ENCODE measurements around the gene RFC4.

The RFC4 gene

GRCh38 chr3:186786922-186787321, 19.4 kb downstream of the RFC4 start:
- DNase-seq (ENCODE audit: low spot score), result no peak

GRCh38 chr3:186785495-186786018, 20.7 kb downstream of the RFC4 start:
- DNase-seq (ENCODE audit: low spot score), result no peak

- no peak for DNase-seq (ENCODE audit: low spot score)
Measured at GRCh38 chr3:186784820-186785494, 21.3 kb downstream of the RFC4 start.

- DNase-seq (ENCODE audit: low spot score), result peak; percentile 85
Measured at GRCh38 chr3:186783731-186784515, 22.4 kb downstream of the RFC4 start.

- peak; percentile 94 for DNase-seq (ENCODE audit: low spot score)
Measured at GRCh38 chr3:186783058-186783730, 23.1 kb downstream of the RFC4 start, which contains the start of gene EIF4A2. TSS of gene EIF4A2 (plus strand) at chr3:186783577. CDS start at chr3:186783611, 34 bp downstream.

DNA sequence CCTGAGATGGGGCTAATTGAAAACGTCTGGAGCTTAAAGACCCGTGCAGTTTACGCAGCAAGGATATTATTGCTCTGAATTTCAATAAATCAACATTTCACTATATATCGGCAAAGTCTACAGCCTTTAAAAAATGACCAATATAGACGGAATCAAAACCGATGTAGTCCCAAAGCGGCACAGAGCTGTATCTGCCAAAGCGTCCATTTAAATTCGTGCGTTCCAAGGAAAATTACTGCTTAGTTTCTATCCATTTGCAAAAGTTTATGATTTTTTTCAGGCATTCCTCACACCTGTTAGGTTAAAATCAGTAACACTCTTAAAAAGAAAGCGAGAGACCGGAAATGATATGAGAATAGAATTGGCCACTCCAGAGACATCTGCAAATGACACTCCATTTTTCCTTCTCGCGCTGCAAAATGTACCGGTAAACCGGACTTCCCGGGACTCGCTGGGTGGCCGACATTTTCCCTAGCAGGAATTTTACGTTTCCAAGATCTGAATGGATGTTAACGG, 23.7 kb downstream of the RFC4 start:
- no peak for DNase-seq (ENCODE audit: low spot score)

DNA sequence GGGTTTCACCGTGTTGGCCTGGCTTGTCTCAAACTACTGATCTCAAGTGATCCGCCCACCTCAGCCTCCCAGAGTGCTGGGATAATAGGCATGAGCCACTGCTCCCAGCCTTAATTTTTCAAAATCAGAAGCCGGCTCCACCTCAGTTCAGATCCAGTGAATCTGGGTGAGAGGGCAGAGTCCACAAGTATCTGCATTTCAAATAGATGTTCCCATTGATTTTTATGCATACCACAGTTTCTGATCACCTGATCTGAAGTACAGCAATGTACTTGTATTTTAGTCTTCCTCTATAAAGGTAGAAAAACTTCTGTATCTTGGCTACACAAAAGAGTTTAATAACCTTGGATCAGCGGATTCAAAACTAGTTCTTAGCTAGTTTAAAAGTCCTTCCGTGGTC, 27.1 kb downstream of the RFC4 start:
- DNase-seq (ENCODE audit: low spot score), result no peak

DNA sequence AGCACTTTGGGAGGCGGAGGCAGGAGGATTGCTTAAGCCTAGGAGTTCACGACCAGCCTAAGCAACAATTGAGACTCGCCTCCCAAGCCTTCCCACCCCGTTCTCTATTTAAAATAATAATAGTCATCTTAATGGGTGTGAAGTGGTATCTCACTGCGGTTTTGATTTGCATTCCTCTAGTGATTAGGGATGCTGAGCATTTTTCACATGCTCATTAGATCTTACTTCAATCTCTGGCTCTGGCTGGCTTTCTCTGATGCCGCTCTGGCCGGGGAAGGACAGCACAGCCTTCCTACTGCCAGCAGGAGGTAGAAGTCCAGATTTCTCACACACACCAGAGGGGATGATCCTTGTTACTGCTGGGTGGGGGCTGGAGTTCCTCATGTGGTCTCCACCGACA, 30.3 kb downstream of the RFC4 start:
- DNase-seq (ENCODE audit: low spot score), result peak; percentile 51

DNA sequence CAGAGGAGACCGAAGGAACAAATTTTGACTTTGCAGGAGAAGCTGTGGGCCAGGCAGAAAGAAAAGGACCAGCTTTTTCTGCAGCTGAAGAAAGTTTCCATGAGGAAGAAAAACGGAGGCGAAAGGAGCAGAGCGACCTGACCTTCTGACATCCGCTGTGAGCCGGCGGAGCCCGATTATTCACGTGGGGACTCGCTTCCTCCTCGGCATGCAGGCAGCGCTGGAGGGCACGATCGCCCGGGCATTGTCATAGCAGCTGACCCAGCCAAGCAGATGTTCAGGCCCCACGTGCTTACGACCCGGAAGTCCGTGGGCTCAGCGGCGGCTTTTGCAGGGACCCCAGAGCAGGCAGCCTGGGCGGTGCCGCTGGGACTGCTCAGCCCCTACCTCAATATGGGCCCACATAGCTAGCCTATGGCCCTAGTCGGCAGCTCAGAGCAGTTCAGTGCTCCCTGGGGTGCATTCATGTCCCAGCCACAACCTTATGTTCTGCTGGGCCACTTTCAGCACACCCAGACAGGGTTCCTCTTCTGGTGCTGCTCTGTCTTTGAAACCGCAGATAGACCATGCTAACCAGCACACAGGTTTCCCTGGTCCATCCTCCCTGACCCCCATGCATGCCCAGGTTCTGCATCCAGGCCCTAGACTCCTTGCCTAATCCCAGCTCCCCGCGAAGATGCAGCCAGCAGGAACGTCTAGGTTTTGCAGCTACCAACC, 33.4 kb downstream of the RFC4 start:
- DNase-seq (ENCODE audit: low spot score), result peak; percentile 71

DNA sequence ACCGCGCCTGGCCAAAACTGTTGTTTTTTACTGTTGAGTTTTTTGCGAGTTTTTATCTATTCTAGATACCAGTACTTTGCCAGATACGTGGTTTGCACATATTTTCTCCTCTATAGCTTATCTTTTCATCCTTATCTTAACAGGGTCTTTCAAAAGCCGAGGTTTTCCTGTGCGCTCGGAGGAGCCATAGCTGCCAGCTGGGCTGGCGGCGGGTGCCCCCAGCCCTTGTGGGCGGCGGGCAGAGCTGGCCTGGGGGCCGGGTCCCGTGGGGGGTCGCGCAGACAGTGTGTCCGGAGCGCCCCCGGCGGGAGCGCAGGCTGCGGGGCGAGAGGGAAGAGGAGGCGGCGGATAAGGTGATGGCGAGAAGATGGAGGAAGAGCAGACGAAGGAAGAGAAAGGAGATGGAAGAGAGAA, 34.0 kb downstream of the RFC4 start:
- no peak for DNase-seq (ENCODE audit: low spot score)

DNA sequence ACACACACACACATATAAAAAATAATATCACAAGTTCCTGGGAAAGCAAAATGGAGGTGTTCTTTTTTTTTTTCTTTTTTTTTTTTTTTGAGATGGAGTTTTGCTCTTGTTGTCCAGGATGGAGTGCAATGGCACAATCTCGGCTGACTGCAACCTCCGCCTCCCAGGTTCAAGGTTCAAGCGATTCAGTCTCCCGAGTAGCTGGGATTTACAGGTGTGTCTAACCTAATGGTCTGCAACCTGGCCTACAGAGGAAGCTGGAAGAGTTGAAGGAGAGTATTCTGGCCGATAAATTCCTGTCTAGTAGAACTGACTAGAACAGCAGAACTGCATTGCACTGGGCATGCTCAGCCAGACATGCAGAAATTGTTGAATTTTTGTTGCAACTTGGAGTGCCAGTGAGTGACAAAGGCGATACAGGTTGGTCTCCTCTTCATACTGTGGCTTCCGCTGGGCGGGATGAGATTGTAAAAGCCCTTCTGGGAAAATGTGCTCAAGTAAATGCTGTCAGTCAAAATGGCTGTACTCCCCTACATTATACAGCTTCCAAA, 45.3 kb downstream of the RFC4 start:
- DNase-seq (ENCODE audit: low spot score), result no peak

DNA sequence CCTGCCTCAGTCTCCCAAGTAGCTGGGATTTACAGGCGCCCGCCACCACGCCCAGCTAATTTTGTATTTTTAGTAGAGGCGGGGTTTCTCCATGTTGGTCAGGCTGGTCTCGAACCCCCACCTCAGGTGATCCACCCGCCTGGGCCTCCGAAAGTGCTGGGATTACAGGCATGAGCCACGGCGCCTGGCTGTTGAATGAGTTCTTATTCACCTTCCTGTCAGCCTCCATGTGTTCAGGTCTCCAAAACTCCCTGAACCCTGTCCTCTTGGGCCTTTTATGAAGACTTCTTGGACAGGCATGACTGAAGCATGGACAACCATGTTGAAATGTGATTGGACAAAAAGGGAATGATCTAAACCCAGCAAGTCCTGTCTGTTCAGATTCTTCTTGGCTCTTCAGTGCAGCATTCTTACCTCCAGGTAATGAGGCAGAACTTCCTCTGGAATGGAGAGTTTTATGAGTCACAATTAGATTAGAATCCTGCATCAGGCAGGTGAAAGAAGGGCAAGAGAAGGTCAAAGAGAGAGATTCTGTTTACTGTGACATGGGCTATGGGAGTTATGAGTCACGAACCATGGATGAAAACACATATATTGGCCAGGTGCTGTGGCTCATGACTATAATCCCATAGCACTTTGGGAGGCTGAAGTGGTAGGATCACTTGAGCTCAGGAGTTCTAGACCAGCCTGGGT, 46.0 kb downstream of the RFC4 start:
- DNase-seq (ENCODE audit: low spot score), result no peak

- DNase-seq (ENCODE audit: low spot score), result no peak
Measured at GRCh38 chr3:186759231-186759930, 46.9 kb downstream of the RFC4 start.

GRCh38 chr3:186757686-186758220, 48.5 kb downstream of the RFC4 start:
- no peak for DNase-seq (ENCODE audit: low spot score)

- DNase-seq (ENCODE audit: low spot score), result no peak
Measured at GRCh38 chr3:186757214-186757613, 49.1 kb downstream of the RFC4 start.

DNA sequence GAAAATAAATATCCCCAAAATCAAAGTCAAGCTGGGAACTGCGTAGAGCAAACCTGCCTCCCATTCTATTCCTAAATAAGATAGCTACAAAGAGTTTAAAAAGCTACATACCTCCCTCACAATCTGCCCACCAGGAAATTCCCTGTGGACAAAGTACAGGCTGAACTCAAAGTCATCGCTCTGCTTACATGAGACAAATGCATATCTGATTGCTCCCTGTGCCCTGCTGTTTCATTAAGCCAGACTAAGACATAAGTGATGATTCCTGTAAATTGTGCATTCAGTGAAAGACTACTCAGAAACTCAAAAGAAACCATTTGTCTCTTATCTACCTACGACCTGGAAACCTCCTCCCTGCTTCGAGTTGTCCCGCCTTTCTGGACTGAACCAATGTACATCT, 51.4 kb downstream of the RFC4 start:
- no peak for DNase-seq (ENCODE audit: low spot score)

GRCh38 chr3:186754006-186754405, 52.3 kb downstream of the RFC4 start:
- no peak for DNase-seq (ENCODE audit: low spot score)

- no peak for DNase-seq (ENCODE audit: low spot score)
Measured at GRCh38 chr3:186751480-186751879, 54.8 kb downstream of the RFC4 start.

DNA sequence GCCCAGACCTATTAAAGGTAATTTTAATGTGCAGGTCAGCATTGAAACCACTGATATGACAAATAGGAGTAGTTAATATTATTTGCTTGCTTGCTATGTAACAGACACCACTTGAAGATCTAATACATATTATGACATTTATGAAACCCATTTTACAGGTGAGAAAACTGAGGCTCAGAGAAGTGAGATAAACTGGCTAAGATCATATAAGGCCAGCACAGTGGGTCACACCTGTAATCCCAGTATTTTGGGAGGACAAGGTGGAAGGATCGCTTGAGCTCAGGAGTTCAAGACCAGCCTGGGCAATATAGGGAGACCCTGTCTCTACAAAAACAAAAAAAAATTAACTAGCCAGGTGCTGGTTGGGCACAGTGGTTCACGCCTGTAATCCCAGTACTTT, 56.0 kb downstream of the RFC4 start:
- DNase-seq (ENCODE audit: low spot score), result no peak

DNA sequence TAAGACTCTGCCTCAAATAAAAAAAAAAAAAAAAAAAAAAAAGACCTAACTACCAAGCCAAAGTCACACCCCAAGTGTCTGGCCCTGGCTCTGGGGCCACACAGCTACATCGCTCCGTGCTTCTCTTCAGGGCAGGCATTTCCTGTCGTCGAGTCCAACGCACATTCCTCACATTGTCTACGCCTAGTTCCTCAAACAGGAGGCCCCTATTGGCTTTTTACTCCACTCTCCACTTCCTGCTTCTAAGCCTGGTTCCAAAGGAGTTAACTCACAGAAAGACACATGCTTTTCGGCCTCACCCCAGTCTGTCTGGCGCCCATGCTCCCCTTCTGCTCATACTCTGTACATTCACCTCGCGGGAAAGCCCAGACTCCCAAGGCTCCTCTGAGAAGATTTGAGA, 60.3 kb downstream of the RFC4 start:
- DNase-seq (ENCODE audit: low spot score), result no peak

Data from ecto neural progenitor cell (in vitro differentiated cells).